ENCODE results near the gene CACNA1I. TPM values are rescaled to one million over a fixed set of nuclear protein-coding genes. Genes with fewer than 3 reads are reported as not detected.

Gene CACNA1I
- total RNA-seq, 4 donors from 2014 or later, result under 0.01 to 0.39 (median 0.33) TPM; not detected in 1

GRCh38 chr22:39666926-39667325 is 96.4 kb downstream of the CACNA1I start:
- Histone ChIP-seq H3K27ac (replicated peaks in 1 of 4) (no peak overlapping the region), H3K4me3 (no peak overlapping the region), H3K36me3 (no peaks in the 10 kb centered on the region), H3K27me3 (peaks cover 6 to 77% (median 22%) of the 10 kb centered on the region in 4 donors), H3K9me3 (peaks cover 0 to 41% (median 26%) of the 10 kb centered on the region in 4 donors), H3K4me1 (peaks cover 6 to 26% (median 25%) of the 10 kb centered on the region in 4 donors)
- intact Hi-C loops (cut with DNase I), result no loop called here
- DNase-seq (ENCODE audit: extremely low spot score), result no peak
- no CpG with 5 or more reads among the region's 7 CpGs for WGBS
- TF ChIP-seq EP300 (IDR thresholded peaks at IDR 0.05) (no peak), POLR2A (IDR thresholded peaks at IDR 0.05; ENCODE audit: low read depth) (no peak), CTCF (IDR thresholded peaks at IDR 0.05) (no peak), POLR2AphosphoS5 (IDR thresholded peaks at IDR 0.05) (no peak)

- 100% methylated on average over 2 of the region's 2 CpGs for WGBS
- no peak for DNase-seq (ENCODE audit: extremely low spot score)
- peaks cover 0 to 5% (median 5%) of the 10 kb centered on the region in 4 donors for H3K4me1 ChIP-seq
- no peak for TF ChIP-seq CTCF (IDR thresholded peaks at IDR 0.05)
- no peak for TF ChIP-seq POLR2A (IDR thresholded peaks at IDR 0.05; ENCODE audit: low read depth)
- no peak for TF ChIP-seq EP300 (IDR thresholded peaks at IDR 0.05)
- no peak for TF ChIP-seq POLR2AphosphoS5 (IDR thresholded peaks at IDR 0.05)
- H3K9me3 ChIP-seq, result peaks cover 0 to 57% (median 42%) of the 10 kb centered on the region in 4 donors
- H3K27ac ChIP-seq (replicated peaks in 1 of 4), result no peak overlapping the region
- H3K27me3 ChIP-seq, result peaks cover 0 to 67% (median 1%) of the 10 kb centered on the region in 4 donors
- no peaks in the 10 kb centered on the region for H3K36me3 ChIP-seq
- no peak overlapping the region for H3K4me3 ChIP-seq
- intact Hi-C loops (cut with DNase I), result no loop called here
Measured at GRCh38 chr22:39669432-39669831, 98.9 kb downstream of the CACNA1I start.

GRCh38 chr22:39671936-39672335 is 101.4 kb downstream of the CACNA1I start:
- no peak for TF ChIP-seq POLR2AphosphoS5 (IDR thresholded peaks at IDR 0.05)
- TF ChIP-seq EP300 (IDR thresholded peaks at IDR 0.05), result no peak
- TF ChIP-seq CTCF (IDR thresholded peaks at IDR 0.05), result no peak
- TF ChIP-seq POLR2A (IDR thresholded peaks at IDR 0.05; ENCODE audit: low read depth), result no peak
- no peak overlapping the region for H3K4me3 ChIP-seq
- WGBS, result 92% methylated on average over 3 of the region's 3 CpGs
- DNase-seq (ENCODE audit: extremely low spot score), result no peak
- no peaks in the 10 kb centered on the region for H3K36me3 ChIP-seq
- H3K27me3 ChIP-seq, result peaks cover 0 to 57% (median 0%) of the 10 kb centered on the region in 4 donors
- intact Hi-C loops (cut with DNase I), result no loop called here
- no peaks in the 10 kb centered on the region for H3K4me1 ChIP-seq
- no peak overlapping the region for H3K27ac ChIP-seq (replicated peaks in 1 of 4)
- H3K9me3 ChIP-seq, result peaks cover 0 to 57% (median 42%) of the 10 kb centered on the region in 4 donors

- intact Hi-C loops (cut with DNase I), result no loop called here
Measured at GRCh38 chr22:39674536-39674935, 104.0 kb downstream of the CACNA1I start.

More at GRCh38 chr22:39674536-39674935, 104.0 kb downstream of the CACNA1I start:
- no peak for DNase-seq (ENCODE audit: extremely low spot score)
- no peak for TF ChIP-seq EP300 (IDR thresholded peaks at IDR 0.05)
- TF ChIP-seq CTCF (IDR thresholded peaks at IDR 0.05), result no peak
- TF ChIP-seq POLR2A (IDR thresholded peaks at IDR 0.05; ENCODE audit: low read depth), result no peak
- TF ChIP-seq POLR2AphosphoS5 (IDR thresholded peaks at IDR 0.05), result no peak
- Histone ChIP-seq H3K4me1 (no peaks in the 10 kb centered on the region), H3K27ac (replicated peaks in 1 of 4) (no peak overlapping the region), H3K27me3 (peaks cover 0 to 57% (median 0%) of the 10 kb centered on the region in 4 donors), H3K36me3 (no peaks in the 10 kb centered on the region), H3K9me3 (peaks cover 0 to 44% (median 35%) of the 10 kb centered on the region in 4 donors), H3K4me3 (no peak overlapping the region)
- WGBS, result 41% methylated on average over 7 of the region's 7 CpGs

All from esophagus muscularis mucosa (tissue), 4 donors.